GM19035 (cell line): ENCODE measurements around the gene ANKRD53.
"Not testable (repeated sequence)": the region's sequence is repeated elsewhere in the genome, so short reads cannot be mapped to it uniquely, and the experiment has no call there.

Source experiments
- ATAC-seq: cut with Tn5 transposase; IDR thresholded peaks from one replicate; pipeline ENCODE4 v1.9.1; 2021; ENCODE audit not compliant: unreplicated experiment

Gene ANKRD53

GRCh38 chr2:70988151-70988550, 9.7 kb downstream of the ANKRD53 start:
- ATAC-seq, result no peak

GRCh38 chr2:70988726-70989648, 10.6 kb downstream of the ANKRD53 start:
- no peak for ATAC-seq

DNA sequence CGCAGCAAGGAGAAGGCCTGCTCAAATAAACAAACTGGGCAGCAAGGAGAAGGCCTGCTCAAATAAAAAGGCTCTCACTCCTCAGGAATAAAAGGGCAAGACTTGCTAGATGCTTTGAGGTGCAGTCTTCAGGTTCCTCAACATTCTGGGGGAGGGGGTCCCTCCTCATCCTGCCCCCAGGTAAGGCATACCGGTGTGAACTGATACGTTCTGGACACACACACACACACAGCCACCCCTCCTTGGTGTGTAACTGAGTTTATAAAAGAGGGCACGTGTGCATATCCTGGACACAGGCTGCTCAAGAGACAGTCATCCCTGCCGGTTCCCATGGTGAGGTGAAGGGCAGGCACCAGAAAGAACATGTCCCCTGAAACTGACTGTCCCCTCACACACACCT, 11.8 kb downstream of the ANKRD53 start:
- ATAC-seq, result no peak

- ATAC-seq, result no peak
These were observed 12.7 kb downstream of the ANKRD53 start for GRCh38 chr2:70991142-70991541.

DNA sequence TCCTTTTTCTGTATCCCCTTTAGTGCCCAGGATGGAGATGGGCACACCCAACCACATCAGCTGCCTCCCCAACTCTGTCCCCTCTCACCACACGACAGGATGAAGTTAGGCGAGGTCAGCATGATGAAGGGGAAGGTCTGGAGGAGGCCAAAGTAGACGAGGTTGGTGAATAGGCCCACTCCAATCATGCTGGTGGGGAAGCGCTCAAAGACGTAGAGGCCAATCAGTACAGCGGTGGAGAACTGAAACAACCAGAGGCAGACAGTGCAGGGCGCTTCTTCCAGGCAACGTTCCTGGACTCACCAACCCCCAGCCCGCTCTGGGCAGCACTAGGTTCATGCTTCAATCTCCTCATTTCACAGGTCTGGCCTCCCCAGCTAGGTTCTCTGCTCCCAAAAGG, 13.3 kb downstream of the ANKRD53 start:
- no peak for ATAC-seq

DNA sequence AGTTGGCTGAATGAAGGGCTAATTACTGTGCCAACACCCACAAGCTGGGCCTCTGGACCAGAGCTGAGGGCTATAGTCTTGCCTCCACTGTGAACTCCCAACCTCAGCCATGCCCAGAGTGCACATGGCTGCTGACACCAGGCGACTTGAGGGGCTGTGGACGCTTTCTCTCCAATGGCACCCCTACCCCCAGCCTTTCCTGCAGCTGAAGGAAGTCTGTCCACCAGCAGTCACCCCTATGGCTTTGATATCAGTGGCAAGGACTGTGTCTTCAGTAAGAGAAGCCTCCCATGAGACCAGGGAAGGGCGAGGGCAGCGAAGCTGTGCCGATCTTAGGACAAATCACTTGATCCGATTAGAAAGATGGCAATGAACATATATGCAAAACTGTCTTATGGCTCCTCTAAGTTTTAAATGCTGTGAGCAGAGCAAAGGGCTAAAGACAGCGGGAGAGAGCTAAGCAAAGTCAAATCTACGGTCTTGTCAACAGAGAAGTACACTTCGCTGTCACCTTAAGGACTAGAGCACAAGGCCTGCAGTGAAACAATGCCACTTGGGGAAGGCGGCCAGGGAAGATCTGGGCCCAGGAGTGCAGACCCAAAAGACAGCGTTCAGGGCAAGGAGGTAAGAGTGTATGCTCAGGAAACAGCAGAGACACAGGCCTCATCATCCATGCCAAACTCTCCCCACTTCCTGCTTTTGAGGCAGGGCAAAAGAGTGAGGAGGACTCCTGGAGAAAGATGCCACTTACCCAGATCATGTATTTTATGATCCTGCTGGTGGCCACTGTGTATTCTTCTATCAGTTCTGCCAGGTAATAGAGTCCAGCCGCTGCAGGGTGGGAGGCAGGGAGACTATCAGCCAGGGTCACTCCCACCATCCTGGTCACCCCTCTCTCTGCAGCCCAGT, 14.8 kb downstream of the ANKRD53 start:
- ATAC-seq, result no peak

DNA sequence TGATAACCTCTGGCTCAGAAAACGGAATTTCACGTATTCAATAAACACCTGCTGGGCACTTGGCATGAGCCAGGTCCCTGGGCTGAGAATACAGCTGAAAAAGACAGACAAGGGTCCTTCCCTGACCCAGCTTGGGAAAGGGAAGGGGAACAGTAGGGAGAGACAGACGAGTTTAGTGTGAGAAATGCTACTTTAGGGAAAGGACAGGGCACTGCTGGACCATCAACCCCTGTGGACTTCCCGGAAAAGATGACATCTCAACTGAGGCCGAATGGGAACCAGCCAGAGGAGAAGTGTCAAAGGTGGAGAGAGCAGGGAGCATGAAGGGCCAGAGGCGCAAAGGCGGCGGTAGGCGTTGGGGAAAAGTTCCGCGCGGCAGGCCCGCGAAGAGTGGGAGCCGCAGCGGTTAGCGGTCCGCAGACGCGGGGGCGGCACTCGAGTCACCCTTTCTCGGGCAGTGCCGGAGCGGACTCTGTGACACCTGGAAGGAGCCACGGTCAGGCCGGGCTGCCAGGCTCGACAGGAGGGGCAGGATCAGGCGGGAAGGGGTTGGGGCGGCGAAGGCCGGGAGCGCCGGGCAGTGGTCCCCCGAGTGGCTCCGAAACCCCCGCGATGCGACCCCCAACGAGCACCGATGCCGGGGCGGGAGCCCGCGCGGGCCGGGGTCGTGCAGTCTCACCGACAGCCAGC, 15.7 kb downstream of the ANKRD53 start:
- ATAC-seq, result peak; percentile 28

DNA sequence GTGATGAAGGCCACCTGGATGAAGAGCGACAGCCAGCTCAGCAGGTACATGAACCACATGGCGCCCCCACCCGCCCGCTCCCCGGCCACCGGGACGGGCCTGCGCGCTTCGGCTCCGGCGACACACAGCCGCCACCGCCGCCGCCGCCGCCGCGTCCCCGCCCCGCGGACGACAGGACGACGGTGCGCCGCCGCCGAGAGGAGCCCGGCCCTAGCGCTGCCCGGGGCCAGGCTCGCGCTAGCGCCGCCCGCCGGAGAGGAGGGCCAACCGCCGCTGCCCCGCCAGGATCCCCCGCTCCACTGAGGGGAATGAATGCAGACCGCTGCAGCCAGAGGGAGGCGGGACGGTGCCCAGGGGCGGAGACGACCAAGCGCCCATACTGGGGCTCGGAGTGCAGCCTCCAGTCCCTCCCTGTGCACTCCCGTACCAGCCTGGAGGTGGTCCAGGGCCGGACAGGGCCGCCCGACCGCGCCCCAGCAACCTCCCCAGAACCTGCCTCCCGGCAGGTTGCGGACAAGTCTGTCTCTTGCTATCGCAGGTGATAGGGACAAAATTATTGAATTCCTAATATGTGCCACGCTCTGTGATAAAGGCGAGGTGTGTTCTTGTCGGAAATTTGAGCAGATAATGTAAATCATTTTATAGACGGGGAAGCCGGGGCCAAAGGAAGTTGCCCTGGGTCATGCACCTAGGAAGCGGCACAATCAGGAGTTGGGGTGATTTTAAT, 16.4 kb downstream of the ANKRD53 start, which contains the start of gene TEX261:
TEX261 (minus strand) TSS at position 175 of the 727 bp plus-strand sequence; CDS start at position 59, 116 bp downstream.
- peak; percentile 96 for ATAC-seq

- ATAC-seq, result peak; percentile 51
These were observed 16.9 kb downstream of the ANKRD53 start for GRCh38 chr2:70995426-70995729.

DNA sequence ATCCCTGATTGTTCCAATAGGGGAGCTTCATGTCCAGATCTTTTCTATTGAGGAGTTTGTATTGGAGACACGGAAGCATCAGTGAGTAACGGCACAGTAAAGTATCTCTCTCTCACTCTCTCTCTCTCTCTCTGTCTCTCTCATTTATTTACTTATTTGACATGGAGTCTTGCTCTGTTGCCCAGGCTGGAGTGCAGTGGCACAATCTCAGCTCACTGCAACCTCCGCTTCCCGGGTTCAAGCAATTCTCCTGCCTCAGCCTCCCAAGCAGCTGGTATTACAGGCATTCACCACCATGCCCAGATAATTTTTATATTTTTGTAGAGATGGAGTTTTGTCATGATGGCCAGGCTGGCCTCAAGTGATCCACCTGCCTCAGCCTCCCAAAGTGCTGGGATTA, 20.5 kb downstream of the ANKRD53 start:
- not testable (repeated sequence) for ATAC-seq

GRCh38 chr2:70999362-70999761, 20.9 kb downstream of the ANKRD53 start:
- ATAC-seq, result no peak

DNA sequence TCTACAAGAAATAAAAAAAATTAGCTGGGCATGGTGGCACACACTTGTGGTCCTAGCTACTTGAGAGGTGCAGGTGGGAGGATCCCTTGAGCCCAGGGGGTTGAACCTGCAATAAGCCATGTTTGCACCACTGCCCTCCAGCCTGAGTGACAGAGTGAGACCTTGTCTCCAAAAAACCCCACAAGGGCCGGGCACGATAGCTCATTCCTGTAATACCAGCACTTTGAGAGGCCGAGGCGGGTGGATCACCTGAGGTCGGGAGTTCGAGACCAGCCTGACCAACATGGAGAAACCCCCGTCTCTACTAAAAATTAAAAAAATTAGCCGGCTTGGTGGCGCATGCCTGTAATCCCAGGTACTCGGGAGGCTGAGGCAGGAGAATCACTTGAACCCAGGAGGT, 21.5 kb downstream of the ANKRD53 start:
- ATAC-seq, result not testable (repeated sequence)

DNA sequence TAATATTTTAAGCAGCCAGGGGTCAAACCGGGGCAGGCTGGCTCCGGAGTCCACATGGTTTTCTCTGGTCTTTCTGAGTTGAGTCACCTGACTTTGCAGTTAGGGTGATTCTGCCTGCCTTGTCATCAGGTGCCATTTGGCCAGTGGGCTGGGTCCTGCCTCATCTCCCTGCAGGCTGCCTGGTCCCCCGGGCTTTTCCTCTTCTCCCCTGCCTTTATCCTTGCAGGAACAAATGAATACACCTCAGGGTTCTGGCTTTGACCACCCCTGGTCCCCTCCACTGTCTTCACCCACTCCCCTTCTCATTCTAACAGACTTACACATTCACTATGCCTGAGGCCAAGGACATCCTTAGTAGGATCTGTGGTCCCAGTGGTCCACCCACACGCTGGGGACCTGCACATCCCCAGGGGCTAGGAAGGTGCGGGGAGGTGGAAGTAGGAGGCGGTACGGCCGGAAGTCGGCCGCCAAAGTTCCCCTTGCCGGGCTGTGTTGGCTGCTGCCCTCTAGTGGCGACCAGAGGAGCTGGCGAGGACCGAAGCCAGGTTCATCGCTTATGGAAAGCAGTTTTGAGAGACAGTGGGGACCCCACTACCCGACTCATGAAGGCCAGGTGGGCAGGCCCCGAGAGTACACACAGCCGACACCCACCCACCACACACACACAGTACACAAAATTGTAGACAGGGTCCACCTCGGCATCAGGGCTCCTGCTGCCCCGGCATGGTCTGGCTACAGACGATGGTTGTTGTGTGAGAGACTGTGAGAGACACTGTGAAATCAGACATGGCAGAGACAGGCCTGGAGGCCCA, 22.6 kb downstream of the ANKRD53 start:
- ATAC-seq, result peak; percentile 87

DNA sequence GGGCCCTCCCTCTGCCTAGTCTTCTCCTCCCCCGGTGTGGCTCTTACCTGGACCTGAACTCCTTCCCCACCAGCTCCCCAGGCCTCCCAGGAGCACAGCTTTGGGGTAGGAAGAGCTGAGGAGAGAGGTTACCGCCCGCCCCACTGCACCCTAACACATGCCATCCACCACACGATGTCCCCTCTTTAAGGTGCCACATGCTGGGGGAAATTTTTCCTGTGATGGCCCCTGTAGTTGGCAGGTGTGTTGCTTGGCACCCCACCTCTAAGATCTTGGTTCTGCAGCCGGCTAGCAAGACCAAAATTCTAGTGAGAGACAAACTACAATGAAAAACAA, 23.1 kb downstream of the ANKRD53 start:
- no peak for ATAC-seq

DNA sequence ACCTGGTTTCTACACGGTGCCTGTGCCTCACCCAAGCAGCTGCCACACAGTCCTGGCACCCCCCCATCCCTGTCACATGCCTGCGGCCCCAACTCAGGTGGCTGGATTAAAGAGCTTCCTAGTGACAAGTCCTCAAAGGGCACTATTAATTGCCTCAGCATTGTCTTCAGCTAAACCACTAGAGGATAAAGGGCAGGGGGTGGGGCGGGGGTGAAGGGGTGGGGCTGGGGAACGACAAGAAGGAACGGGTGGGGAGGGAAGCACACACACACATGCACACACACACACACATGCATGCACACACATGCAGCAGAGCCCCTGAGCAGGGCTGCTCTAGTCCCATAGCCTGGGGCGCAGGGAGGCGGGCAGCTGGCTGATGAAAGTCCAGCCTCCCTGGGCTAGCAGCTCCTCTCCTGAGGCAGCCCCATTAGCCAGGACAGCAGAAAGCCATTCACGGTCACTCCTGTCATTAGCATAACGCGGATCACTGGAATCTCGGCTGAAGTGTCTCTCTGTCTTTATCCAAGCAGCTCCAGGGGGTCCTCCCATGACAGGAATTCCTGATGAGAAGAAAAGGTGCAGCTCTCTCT, 23.6 kb downstream of the ANKRD53 start:
- no peak for ATAC-seq

DNA sequence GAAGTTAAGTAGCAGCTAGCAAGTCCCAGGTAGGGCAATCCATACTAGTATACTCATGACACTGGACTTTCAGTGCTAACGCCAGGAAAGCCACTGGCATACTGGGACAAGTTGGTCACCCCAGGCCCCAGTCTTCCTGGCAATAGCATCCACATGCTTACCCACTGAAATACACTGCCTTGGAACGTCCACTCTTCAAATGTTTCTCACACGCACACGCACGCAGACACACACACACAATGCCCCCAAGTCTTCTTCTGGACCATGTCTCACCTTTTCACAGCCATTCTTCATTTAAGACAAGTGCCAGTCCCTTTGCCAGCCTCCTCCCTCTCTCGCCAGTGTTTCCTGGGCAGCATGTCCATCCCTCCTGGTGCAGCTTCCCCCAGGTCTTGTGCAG, 25.0 kb downstream of the ANKRD53 start:
- no peak for ATAC-seq

- no peak for ATAC-seq
These were observed 25.7 kb downstream of the ANKRD53 start for GRCh38 chr2:71003966-71004755.

DNA sequence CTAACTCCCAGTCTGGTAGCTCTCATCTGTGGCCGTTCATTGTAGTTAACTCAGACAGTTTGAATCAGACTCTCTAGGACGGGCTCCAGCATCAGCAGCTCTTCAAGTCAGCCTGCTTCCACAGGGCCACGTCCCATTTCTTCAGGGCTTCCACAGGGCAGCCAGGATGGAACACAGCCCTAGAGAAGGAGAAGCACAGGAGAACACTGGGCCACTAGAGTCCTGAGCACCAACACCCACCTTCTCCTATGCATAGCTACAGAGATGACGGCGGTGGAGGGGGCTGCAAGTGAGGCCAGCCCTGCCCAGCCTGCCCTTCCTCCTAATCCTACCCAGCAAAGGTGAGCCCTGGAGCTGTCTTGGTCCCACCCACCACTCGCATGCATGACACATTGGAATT, 26.4 kb downstream of the ANKRD53 start:
- no peak for ATAC-seq
